Measurements from ENCODE around the gene TNP1. TPM values are rescaled to one million over a fixed set of nuclear protein-coding genes. Genes with fewer than 3 reads are reported as not detected.

Gene TNP1
- total and polyA plus RNA-seq, 2 experiments from 2014 or later: not detected

GRCh38 chr2:216819055-216819454 is 40.8 kb downstream of the TNP1 start:
- no peaks in the 10 kb centered on the region for H3K36me3 ChIP-seq (ENCODE audit: insufficient read depth)
- H3K79me2 ChIP-seq (replicated peaks; ENCODE audit: insufficient read depth): no peaks in the 10 kb centered on the region
- H3K27me3 ChIP-seq (ENCODE audit: insufficient read depth): no peaks in the 10 kb centered on the region
- Mint-ChIP-seq H3K4me1 (no peaks in the 10 kb centered on the region), H3K27me3 (ENCODE audit: insufficient read depth, low read depth, poor library complexity) (peaks cover 3% of the 10 kb centered on the region), H3K4me3 (no peak overlapping the region), H3K27ac (no peak overlapping the region), H3K9me3 (no peaks in the 10 kb centered on the region), H3K36me3 (ENCODE audit: low read depth) (no peaks in the 10 kb centered on the region)
- H4K20me1 ChIP-seq (replicated peaks; ENCODE audit: insufficient read depth): no peaks in the 10 kb centered on the region
- DNase-seq (ENCODE audit: low spot score): no peak
- no peaks in the 10 kb centered on the region for H3F3A ChIP-seq (replicated peaks; ENCODE audit: low read depth)
- TF ChIP-seq NANOG (IDR thresholded peaks at IDR 0.05; ENCODE audit: borderline replicate concordance): no peak
- TF ChIP-seq ETS1 (IDR thresholded peaks at IDR 0.05): no peak
- TF ChIP-seq ZNF114 (CRISPR knock-in tag; IDR thresholded peaks at IDR 0.05): no peak
- TF ChIP-seq POLR2AphosphoS5 (IDR thresholded peaks at IDR 0.05; ENCODE audit: low read depth): no peak
- no peak for TF ChIP-seq ZNF331 (CRISPR knock-in tag; IDR thresholded peaks at IDR 0.05; ENCODE audit: low read depth)
- TF ChIP-seq JUNB (IDR thresholded peaks at IDR 0.05; ENCODE audit: unreplicated experiment): no peak
- TF ChIP-seq ZNF462 (CRISPR knock-in tag; IDR thresholded peaks at IDR 0.05): no peak
- H3K4me2 ChIP-seq: no peak overlapping the region
- H2AFZ ChIP-seq: no peak overlapping the region
- no peak overlapping the region for H3K4me3 ChIP-seq
- no peaks in the 10 kb centered on the region for H3K4me1 ChIP-seq (ENCODE audit: insufficient read depth)
- H3K27ac ChIP-seq (ENCODE audit: low read depth): no peak overlapping the region
- peaks cover 7% of the 10 kb centered on the region; the same call in 1 of the 2 replicates for H3K9me2 ChIP-seq (ENCODE audit: insufficient read depth)
- ATAC-seq: no peak
